ENCODE results near the gene GPRIN3. TPM values are rescaled to one million over a fixed set of nuclear protein-coding genes. Genes with fewer than 3 reads are reported as not detected.

The GPRIN3 gene
- total RNA-seq, 1 donor from 2014 or later, result not detected

- Histone ChIP-seq H3K27me3 (ENCODE audit: control insufficient read depth, insufficient read depth, low read length) (no peaks in the 10 kb centered on the region), H3K4me3 (ENCODE audit: low read depth, low read length) (no peak overlapping the region), H3K36me3 (ENCODE audit: control insufficient read depth, insufficient read depth, low read length) (no peaks in the 10 kb centered on the region)
- no peak for FAIRE-seq
- DNase-seq (ENCODE audit: low read depth), result peak; percentile 31
- TF ChIP-seq, protein P1, sequence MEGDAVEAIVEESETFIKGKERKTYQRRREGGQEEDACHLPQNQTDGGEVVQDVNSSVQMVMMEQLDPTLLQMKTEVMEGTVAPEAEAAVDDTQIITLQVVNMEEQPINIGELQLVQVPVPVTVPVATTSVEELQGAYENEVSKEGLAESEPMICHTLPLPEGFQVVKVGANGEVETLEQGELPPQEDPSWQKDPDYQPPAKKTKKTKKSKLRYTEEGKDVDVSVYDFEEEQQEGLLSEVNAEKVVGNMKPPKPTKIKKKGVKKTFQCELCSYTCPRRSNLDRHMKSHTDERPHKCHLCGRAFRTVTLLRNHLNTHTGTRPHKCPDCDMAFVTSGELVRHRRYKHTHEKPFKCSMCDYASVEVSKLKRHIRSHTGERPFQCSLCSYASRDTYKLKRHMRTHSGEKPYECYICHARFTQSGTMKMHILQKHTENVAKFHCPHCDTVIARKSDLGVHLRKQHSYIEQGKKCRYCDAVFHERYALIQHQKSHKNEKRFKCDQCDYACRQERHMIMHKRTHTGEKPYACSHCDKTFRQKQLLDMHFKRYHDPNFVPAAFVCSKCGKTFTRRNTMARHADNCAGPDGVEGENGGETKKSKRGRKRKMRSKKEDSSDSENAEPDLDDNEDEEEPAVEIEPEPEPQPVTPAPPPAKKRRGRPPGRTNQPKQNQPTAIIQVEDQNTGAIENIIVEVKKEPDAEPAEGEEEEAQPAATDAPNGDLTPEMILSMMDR (IDR thresholded peaks at IDR 0.05; ENCODE audit: insufficient read depth, low read length, severe bottlenecking), result no peak
Observed at GRCh38 chr4:89273741-89274141, 33.9 kb downstream of the GPRIN3 start.

DNA sequence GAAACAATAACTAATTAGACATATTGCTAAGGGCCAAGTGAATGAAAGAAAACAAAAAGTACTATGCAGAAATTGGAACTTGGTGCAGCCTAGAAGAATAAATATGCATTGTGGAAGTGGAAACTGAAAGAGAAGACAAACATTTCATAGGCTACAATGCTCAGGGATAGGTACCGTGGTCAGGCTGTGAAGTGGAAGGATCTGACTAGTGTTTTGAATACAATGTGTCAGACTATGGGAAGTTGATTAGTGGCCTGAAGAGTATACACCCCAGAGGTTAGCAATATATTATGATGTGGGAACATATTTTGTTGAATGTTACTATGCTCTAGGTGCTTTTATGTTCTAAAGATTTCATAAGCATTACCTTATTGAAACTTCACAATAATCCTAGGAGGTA is 36.8 kb downstream of the GPRIN3 start:
- no peak overlapping the region for H3K4me3 ChIP-seq (ENCODE audit: low read depth, low read length)
- no peak for FAIRE-seq
- TF ChIP-seq, protein P1 (IDR thresholded peaks at IDR 0.05; ENCODE audit: insufficient read depth, low read length, severe bottlenecking), result no peak
- DNase-seq (ENCODE audit: low read depth), result no peak
- no peaks in the 10 kb centered on the region for H3K36me3 ChIP-seq (ENCODE audit: control insufficient read depth, insufficient read depth, low read length)
- H3K27me3 ChIP-seq (ENCODE audit: control insufficient read depth, insufficient read depth, low read length), result no peaks in the 10 kb centered on the region

DNA sequence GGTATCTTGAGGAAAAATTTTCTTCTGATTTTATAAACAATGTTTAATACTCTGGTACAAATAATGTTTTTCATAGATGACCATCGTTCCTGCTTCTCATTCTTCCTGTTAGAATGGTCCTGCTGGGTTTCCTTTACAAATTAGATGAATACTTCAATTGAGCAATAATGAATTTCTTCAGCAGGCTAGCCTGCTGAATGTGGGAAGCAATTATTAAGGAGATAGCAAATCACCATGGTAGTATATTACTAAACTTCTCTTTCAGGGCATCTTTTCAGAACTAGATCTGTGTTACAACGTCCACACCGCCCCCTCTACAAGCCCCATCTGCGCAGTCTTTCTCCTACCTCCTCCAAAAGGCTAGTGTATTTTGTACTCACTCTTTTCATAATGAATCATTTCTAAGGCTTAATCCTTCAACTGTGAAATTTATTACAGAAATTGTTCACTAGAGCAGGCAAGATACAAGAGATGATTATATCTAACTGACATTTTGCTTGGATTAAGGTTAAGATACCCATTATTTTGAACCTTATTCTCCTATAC is 38.4 kb downstream of the GPRIN3 start:
- TF ChIP-seq, protein P1 (IDR thresholded peaks at IDR 0.05; ENCODE audit: insufficient read depth, low read length, severe bottlenecking), result no peak
- no peak for DNase-seq (ENCODE audit: low read depth)
- H3K27me3 ChIP-seq (ENCODE audit: control insufficient read depth, insufficient read depth, low read length), result no peaks in the 10 kb centered on the region
- no peak overlapping the region for H3K4me3 ChIP-seq (ENCODE audit: low read depth, low read length)
- no peak for FAIRE-seq
- H3K36me3 ChIP-seq (ENCODE audit: control insufficient read depth, insufficient read depth, low read length), result no peaks in the 10 kb centered on the region

- Histone ChIP-seq H3K27me3 (ENCODE audit: control insufficient read depth, insufficient read depth, low read length) (no peaks in the 10 kb centered on the region), H3K4me3 (ENCODE audit: low read depth, low read length) (no peak overlapping the region), H3K36me3 (ENCODE audit: control insufficient read depth, insufficient read depth, low read length) (no peaks in the 10 kb centered on the region)
- FAIRE-seq (no peak), DNase-seq (ENCODE audit: low read depth) (no peak)
- TF ChIP-seq, protein P1 (IDR thresholded peaks at IDR 0.05; ENCODE audit: insufficient read depth, low read length, severe bottlenecking), result no peak
Observed at GRCh38 chr4:89268679-89269078, 38.9 kb downstream of the GPRIN3 start.

GRCh38 chr4:89267846-89268245 is 39.8 kb downstream of the GPRIN3 start:
- H3K36me3 ChIP-seq (ENCODE audit: control insufficient read depth, insufficient read depth, low read length), result no peaks in the 10 kb centered on the region
- no peak for FAIRE-seq
- TF ChIP-seq, protein P1 (IDR thresholded peaks at IDR 0.05; ENCODE audit: insufficient read depth, low read length, severe bottlenecking), result no peak

DNA sequence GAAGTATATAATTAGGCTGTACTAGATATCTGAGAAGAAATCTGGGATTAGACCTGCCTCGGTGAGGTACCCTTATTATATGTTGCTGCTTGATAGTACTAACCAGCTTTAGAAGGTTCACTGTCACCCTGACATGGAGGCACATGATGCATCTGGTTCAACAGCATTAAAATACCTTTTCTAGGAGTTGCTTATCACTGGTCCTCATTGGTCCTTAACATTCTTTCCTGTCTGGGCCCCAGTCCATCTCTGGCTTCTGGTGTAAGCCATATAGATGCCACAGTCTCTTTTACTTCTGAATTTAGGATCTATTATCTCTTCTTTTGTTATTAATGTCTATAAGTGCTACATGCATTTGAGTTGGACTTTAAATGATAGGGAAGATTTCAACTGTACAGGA is 40.2 kb downstream of the GPRIN3 start:
- TF ChIP-seq, protein P1 (IDR thresholded peaks at IDR 0.05; ENCODE audit: insufficient read depth, low read length, severe bottlenecking), result no peak
- no peaks in the 10 kb centered on the region for H3K27me3 ChIP-seq (ENCODE audit: control insufficient read depth, insufficient read depth, low read length)
- no peak overlapping the region for H3K4me3 ChIP-seq (ENCODE audit: low read depth, low read length)
- no peak for FAIRE-seq
- DNase-seq (ENCODE audit: low read depth), result no peak
- H3K36me3 ChIP-seq (ENCODE audit: control insufficient read depth, insufficient read depth, low read length), result no peaks in the 10 kb centered on the region

More at GRCh38 chr4:89267846-89268245, 39.8 kb downstream of the GPRIN3 start:
- DNase-seq (ENCODE audit: low read depth), result no peak
- Histone ChIP-seq H3K4me3 (ENCODE audit: low read depth, low read length) (no peak overlapping the region), H3K27me3 (ENCODE audit: control insufficient read depth, insufficient read depth, low read length) (no peaks in the 10 kb centered on the region)
